ENCODE data around the gene CCDC92.

DNA sequence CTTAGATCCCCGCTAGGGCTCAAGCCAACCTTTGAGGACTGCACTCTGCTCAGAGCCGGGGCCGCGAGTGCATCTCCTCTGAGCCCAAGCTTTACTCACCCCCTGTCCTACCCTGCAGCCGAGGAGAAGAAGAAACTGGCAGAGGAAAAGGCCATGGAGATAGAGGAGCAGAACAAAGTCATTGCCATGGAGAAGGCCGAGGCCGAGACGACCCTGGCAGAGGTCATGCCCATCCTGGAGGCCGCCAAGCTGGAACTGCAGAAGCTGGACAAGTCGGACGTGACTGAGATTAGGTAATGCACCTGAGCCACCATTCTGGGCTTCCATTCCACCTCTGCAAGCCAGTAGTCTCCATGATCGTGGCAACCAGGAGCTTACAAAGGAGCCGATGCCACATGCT is 69.8 kb downstream of the CCDC92 start:
- TF ChIP-seq, protein P1, sequence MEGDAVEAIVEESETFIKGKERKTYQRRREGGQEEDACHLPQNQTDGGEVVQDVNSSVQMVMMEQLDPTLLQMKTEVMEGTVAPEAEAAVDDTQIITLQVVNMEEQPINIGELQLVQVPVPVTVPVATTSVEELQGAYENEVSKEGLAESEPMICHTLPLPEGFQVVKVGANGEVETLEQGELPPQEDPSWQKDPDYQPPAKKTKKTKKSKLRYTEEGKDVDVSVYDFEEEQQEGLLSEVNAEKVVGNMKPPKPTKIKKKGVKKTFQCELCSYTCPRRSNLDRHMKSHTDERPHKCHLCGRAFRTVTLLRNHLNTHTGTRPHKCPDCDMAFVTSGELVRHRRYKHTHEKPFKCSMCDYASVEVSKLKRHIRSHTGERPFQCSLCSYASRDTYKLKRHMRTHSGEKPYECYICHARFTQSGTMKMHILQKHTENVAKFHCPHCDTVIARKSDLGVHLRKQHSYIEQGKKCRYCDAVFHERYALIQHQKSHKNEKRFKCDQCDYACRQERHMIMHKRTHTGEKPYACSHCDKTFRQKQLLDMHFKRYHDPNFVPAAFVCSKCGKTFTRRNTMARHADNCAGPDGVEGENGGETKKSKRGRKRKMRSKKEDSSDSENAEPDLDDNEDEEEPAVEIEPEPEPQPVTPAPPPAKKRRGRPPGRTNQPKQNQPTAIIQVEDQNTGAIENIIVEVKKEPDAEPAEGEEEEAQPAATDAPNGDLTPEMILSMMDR (IDR thresholded peaks at IDR 0.05), result no peak
- TF ChIP-seq EZH2 (IDR thresholded peaks at IDR 0.05; ENCODE audit: borderline replicate concordance, insufficient read depth, low read depth, low read length, poor library complexity, severe bottlenecking), result no peak
